ENCODE results near the gene DTYMK. TPM values are rescaled to one million over a fixed set of nuclear protein-coding genes. Genes with fewer than 3 reads are reported as not detected.

The DTYMK gene
- total and polyA plus RNA-seq, 2 donors (not counting 3 experiments of a cell fraction or from before 2014, with no cell fraction given) = 67.0 to 104 TPM

- peaks cover 0 to 25% of the 10 kb centered on the region in 2 experiments for H3K36me3 ChIP-seq (ENCODE audit: control insufficient read depth in 2 of 2, extremely low read depth in 1 of 2, insufficient read depth in 2 of 2, low read length in 2 of 2)
- POLR2A ChIA-PET = no interaction called here
These were observed 17.8 kb downstream of the DTYMK start for GRCh38 chr2:241668839-241669238.

More at GRCh38 chr2:241668839-241669238, 17.8 kb downstream of the DTYMK start:
- H3K4me2 ChIP-seq (ENCODE audit: insufficient read depth, low read length) = no peak overlapping the region
- H3K4me1 ChIP-seq (ENCODE audit: control insufficient read depth, extremely low read depth, insufficient read depth, low read length) = peaks cover 20% of the 10 kb centered on the region
- no peaks in the 10 kb centered on the region for H3K27me3 ChIP-seq (ENCODE audit: control insufficient read depth in 2 of 2, insufficient read depth in 2 of 2, low read length in 2 of 2)
- no peaks in the 10 kb centered on the region for H3K79me2 ChIP-seq (ENCODE audit: control insufficient read depth, insufficient read depth, low read length)
- dilution Hi-C loops (cut with MboI; ENCODE audit: extremely low pct_ligation_motif_present, low sequenced_read_pairs) = no loop called here
- no peak overlapping the region for H3K4me3 ChIP-seq (replicated peaks in 1 of 3; ENCODE audit: insufficient read depth in 1 of 3, low read depth in 1 of 3, low read length in 3 of 3)
- BruUV-seq (replicated peaks) = no TSS peak
- H3K27ac ChIP-seq (ENCODE audit: insufficient read depth, low read depth, low read length) = no peak overlapping the region
- intact Hi-C loops (cut with micrococcal nuclease) = no loop called here
- H3K9me1 ChIP-seq (replicated peaks; ENCODE audit: control insufficient read depth, extremely low read depth, insufficient read depth, low read length) = no peaks in the 10 kb centered on the region
- no peak for DNase-seq (ENCODE audit: low read depth, low spot score)
- CTCF ChIA-PET = no interaction called here
- H4K20me1 ChIP-seq (replicated peaks; ENCODE audit: control insufficient read depth, extremely low read depth, insufficient read depth, low read length) = no peaks in the 10 kb centered on the region
- no peaks in the 10 kb centered on the region for H3K9me3 ChIP-seq (replicated peaks; ENCODE audit: control insufficient read depth, insufficient read depth, low read length)
- FAIRE-seq = no peak
- H3K9ac ChIP-seq (replicated peaks; ENCODE audit: extremely low read depth, insufficient read depth, low read length) = no peak overlapping the region
- TF ChIP-seq POLR2AphosphoS5 (IDR thresholded peaks at IDR 0.05; ENCODE audit: insufficient read depth, low read depth, low read length) (no peak), EZH2 (IDR thresholded peaks at IDR 0.05; ENCODE audit: borderline replicate concordance, low read depth, low read length, severe bottlenecking) (no peak), FOS (IDR thresholded peaks at IDR 0.05; ENCODE audit: borderline replicate concordance, insufficient read depth, low read length) (no peak), JUN (IDR thresholded peaks at IDR 0.05; ENCODE audit: borderline replicate concordance, insufficient read depth, insufficient read length, low read depth) (no peak), POLR2A (IDR thresholded peaks at IDR 0.05; ENCODE audit: low read depth, low read length) (no peak), GATA2 (IDR thresholded peaks at IDR 0.05; ENCODE audit: insufficient read depth, insufficient read length, low read depth, low read length) (no peak), MYC (IDR thresholded peaks at IDR 0.05; ENCODE audit: low read depth, low read length) (no peak)
- TF ChIP-seq, protein P1, sequence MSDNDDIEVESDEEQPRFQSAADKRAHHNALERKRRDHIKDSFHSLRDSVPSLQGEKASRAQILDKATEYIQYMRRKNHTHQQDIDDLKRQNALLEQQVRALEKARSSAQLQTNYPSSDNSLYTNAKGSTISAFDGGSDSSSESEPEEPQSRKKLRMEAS (IDR thresholded peaks at IDR 0.05; ENCODE audit: insufficient read depth, insufficient read length) = no peak
- TF ChIP-seq, protein P2, sequence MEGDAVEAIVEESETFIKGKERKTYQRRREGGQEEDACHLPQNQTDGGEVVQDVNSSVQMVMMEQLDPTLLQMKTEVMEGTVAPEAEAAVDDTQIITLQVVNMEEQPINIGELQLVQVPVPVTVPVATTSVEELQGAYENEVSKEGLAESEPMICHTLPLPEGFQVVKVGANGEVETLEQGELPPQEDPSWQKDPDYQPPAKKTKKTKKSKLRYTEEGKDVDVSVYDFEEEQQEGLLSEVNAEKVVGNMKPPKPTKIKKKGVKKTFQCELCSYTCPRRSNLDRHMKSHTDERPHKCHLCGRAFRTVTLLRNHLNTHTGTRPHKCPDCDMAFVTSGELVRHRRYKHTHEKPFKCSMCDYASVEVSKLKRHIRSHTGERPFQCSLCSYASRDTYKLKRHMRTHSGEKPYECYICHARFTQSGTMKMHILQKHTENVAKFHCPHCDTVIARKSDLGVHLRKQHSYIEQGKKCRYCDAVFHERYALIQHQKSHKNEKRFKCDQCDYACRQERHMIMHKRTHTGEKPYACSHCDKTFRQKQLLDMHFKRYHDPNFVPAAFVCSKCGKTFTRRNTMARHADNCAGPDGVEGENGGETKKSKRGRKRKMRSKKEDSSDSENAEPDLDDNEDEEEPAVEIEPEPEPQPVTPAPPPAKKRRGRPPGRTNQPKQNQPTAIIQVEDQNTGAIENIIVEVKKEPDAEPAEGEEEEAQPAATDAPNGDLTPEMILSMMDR (IDR thresholded peaks at IDR 0.05; ENCODE audit: extremely low read depth in 1 of 2, insufficient read depth in 1 of 2, low read depth in 1 of 2, low read length in 2 of 2) = no peak
- no peak overlapping the region for H2AFZ ChIP-seq (ENCODE audit: low read depth, low read length)
